IMR-90 (cell line): ENCODE measurements around the gene SLC24A3.

Experiments
- BHLHE40 ChIP-seq: fragments of 150-350 bp; IDR thresholded peaks from 2 replicates; pipeline ENCODE4 v1.6.1; 2016; ENCODE audit warnings: mild to moderate bottlenecking, low read depth, low read length
- MAFK ChIP-seq: IDR thresholded peaks from 2 replicates; pipeline ENCODE4 v1.6.1; 2012; ENCODE audit warnings: low read depth, low read length, improper control_type of control experiment
- MXI1 ChIP-seq: IDR thresholded peaks from 2 replicates; pipeline ENCODE4 v1.6.1; 2012; ENCODE audit warnings: low read depth, mild to moderate bottlenecking, low read length, moderate library complexity, borderline replicate concordance
- NFE2L2 ChIP-seq: fragments of 150-350 bp; IDR thresholded peaks from 2 replicates; pipeline ENCODE4 v1.6.1; 2016; ENCODE audit warnings: low read depth, mild to moderate bottlenecking, low read length
- POLR2A ChIP-seq: IDR thresholded peaks from 2 replicates; pipeline ENCODE4 v1.6.1; 2012; ENCODE audit warnings: mild to moderate bottlenecking, low read depth, low read length
- RCOR1 ChIP-seq: IDR thresholded peaks from 2 replicates; pipeline ENCODE4 v1.6.1; 2012; ENCODE audit warnings: mild to moderate bottlenecking, low read length, improper control_type of control experiment; ENCODE audit not compliant: insufficient replicate concordance
- TF ChIP-seq, protein P1 (sequence below): conservative IDR thresholded peaks from 2 replicates; pipeline ENCODE4 v1.5.1; 2012; ENCODE audit warnings: mild to moderate bottlenecking, low read depth, low read length, improper control_type of control experiment

DNA sequence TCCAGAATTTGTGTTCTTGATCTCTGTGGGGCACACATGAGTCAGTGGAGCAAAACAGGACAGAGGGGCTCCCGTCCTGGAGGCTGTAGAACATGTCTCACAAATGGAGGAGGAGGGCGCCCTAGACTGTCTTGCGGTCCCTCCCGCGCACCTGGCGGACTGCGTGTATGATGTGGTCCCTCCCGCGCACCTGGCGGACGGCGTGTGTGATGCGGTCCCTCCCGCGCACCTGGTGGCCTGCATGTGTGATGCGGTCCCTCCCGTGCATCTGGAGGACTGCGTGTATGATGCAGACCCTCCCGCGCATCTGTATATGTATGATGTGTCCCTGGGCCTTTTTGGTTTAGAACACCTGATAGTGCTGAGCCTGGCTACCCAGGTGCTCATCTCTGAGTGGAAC, 386.8 kb downstream of the SLC24A3 start:
- no peak for TF ChIP-seq BHLHE40
- no peak for TF ChIP-seq POLR2A
- TF ChIP-seq, protein P1, sequence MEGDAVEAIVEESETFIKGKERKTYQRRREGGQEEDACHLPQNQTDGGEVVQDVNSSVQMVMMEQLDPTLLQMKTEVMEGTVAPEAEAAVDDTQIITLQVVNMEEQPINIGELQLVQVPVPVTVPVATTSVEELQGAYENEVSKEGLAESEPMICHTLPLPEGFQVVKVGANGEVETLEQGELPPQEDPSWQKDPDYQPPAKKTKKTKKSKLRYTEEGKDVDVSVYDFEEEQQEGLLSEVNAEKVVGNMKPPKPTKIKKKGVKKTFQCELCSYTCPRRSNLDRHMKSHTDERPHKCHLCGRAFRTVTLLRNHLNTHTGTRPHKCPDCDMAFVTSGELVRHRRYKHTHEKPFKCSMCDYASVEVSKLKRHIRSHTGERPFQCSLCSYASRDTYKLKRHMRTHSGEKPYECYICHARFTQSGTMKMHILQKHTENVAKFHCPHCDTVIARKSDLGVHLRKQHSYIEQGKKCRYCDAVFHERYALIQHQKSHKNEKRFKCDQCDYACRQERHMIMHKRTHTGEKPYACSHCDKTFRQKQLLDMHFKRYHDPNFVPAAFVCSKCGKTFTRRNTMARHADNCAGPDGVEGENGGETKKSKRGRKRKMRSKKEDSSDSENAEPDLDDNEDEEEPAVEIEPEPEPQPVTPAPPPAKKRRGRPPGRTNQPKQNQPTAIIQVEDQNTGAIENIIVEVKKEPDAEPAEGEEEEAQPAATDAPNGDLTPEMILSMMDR, result no peak
- no peak for TF ChIP-seq MXI1
- no peak for TF ChIP-seq MAFK
- TF ChIP-seq NFE2L2, result no peak
- no peak for TF ChIP-seq RCOR1
